ENCODE data around the gene XDH. TPM values are rescaled to one million over a fixed set of nuclear protein-coding genes. Genes with fewer than 3 reads are reported as not detected.

XDH gene
- total RNA-seq, 4 donors from 2014 or later, result under 0.01 TPM; not detected in 3

GRCh38 chr2:31434911-31435310 lies 20.4 kb upstream of the XDH start:
- no peaks in the 10 kb centered on the region for H3K4me1 ChIP-seq
- no peaks in the 10 kb centered on the region for H3K27me3 ChIP-seq
- no peak overlapping the region for H3K27ac ChIP-seq
- 52 to 64% methylated on average over 3 of the region's 3 CpGs for WGBS, 2 donors
- no peaks in the 10 kb centered on the region for H3K9me3 ChIP-seq
- H3K36me3 ChIP-seq, result no peaks in the 10 kb centered on the region
- no peak overlapping the region for H3K4me3 ChIP-seq
- no peak for TF ChIP-seq CTCF (IDR thresholded peaks at IDR 0.05)
- no peak for TF ChIP-seq EP300 (IDR thresholded peaks at IDR 0.05)
- TF ChIP-seq POLR2A (IDR thresholded peaks at IDR 0.05), result no peak
- no peak for DNase-seq (ENCODE audit: low spot score in 2 of 2)

GRCh38 chr2:31433541-31433940 lies 19.0 kb upstream of the XDH start:
- H3K27me3 ChIP-seq, result no peaks in the 10 kb centered on the region
- H3K4me1 ChIP-seq, result no peaks in the 10 kb centered on the region
- H3K9me3 ChIP-seq, result no peaks in the 10 kb centered on the region
- no peak overlapping the region for H3K27ac ChIP-seq
- WGBS, 2 donors, result 84 to 88% methylated on average over 3 of the region's 3 CpGs
- no peak overlapping the region for H3K4me3 ChIP-seq
- TF ChIP-seq EP300 (IDR thresholded peaks at IDR 0.05) (no peak), POLR2A (IDR thresholded peaks at IDR 0.05) (no peak), CTCF (IDR thresholded peaks at IDR 0.05) (no peak)
- no peak for DNase-seq (ENCODE audit: low spot score in 2 of 2)
- no peaks in the 10 kb centered on the region for H3K36me3 ChIP-seq

- no peak for DNase-seq (ENCODE audit: low spot score in 2 of 2)
- Histone ChIP-seq H3K9me3 (no peaks in the 10 kb centered on the region), H3K36me3 (no peaks in the 10 kb centered on the region), H3K27ac (no peak overlapping the region), H3K4me1 (no peaks in the 10 kb centered on the region), H3K4me3 (no peak overlapping the region), H3K27me3 (no peaks in the 10 kb centered on the region)
- WGBS, 2 donors, result 74 to 83% methylated on average over 9 of the region's 9 CpGs
- no peak for TF ChIP-seq POLR2A (IDR thresholded peaks at IDR 0.05)
- TF ChIP-seq CTCF (IDR thresholded peaks at IDR 0.05), result no peak
- TF ChIP-seq EP300 (IDR thresholded peaks at IDR 0.05), result no peak
These were observed 16.1 kb upstream of the XDH start for GRCh38 chr2:31430439-31431165.

GRCh38 chr2:31429759-31430438 lies 15.4 kb upstream of the XDH start:
- no peak overlapping the region for H3K27ac ChIP-seq
- H3K4me1 ChIP-seq, result no peaks in the 10 kb centered on the region
- TF ChIP-seq CTCF (IDR thresholded peaks at IDR 0.05), result no peak
- no peak for TF ChIP-seq EP300 (IDR thresholded peaks at IDR 0.05)
- TF ChIP-seq POLR2A (IDR thresholded peaks at IDR 0.05), result no peak
- no peak for DNase-seq (ENCODE audit: low spot score in 2 of 2)
- 63 to 77% methylated on average over 5 of the region's 5 CpGs for whole genome bisulfite sequencing, 2 donors
- no peaks in the 10 kb centered on the region for H3K36me3 ChIP-seq
- no peak overlapping the region for H3K4me3 ChIP-seq
- no peaks in the 10 kb centered on the region for H3K27me3 ChIP-seq
- no peaks in the 10 kb centered on the region for H3K9me3 ChIP-seq

GRCh38 chr2:31429040-31429439 lies 14.5 kb upstream of the XDH start:
- Histone ChIP-seq H3K4me3 (no peak overlapping the region), H3K9me3 (peaks cover 0 to 3% (median 0%) of the 10 kb centered on the region in 4 donors), H3K27me3 (no peaks in the 10 kb centered on the region), H3K36me3 (no peaks in the 10 kb centered on the region), H3K4me1 (no peaks in the 10 kb centered on the region), H3K27ac (no peak overlapping the region)
- DNase-seq (ENCODE audit: low spot score in 2 of 2), result no peak
- TF ChIP-seq EP300 (IDR thresholded peaks at IDR 0.05), result no peak
